ENCODE data around the gene HAAO. TPM values are rescaled to one million over a fixed set of nuclear protein-coding genes. Genes with fewer than 3 reads are reported as not detected.

Gene HAAO
- total RNA-seq, 1 experiment from 2014 or later = 0.74 TPM

DNA sequence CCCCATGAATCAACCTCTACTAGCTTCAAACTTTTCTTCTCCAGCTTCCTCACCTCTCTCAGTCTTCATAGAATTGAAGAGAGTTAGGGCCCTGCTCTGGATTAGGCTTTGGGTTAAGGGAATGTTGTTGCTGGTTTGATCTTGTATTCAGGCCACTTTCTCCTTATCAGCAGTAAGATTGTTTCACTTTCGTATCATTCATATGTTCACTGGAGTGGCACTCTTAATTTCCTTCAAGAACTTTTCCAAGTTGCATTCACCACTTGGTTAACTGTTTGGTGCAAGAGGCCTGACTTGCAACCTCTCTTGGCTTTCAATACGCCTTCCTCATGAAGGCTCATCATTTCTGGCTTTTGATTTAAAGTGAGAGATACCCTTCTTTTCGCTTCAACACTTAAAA is 51.2 kb downstream of the HAAO start:
- TF ChIP-seq TCF7L2 (IDR thresholded peaks at IDR 0.05; ENCODE audit: low read depth, low read length) (no peak), SIN3A (IDR thresholded peaks at IDR 0.05; ENCODE audit: borderline replicate concordance, insufficient read depth, low read depth, low read length) (no peak), POLR2AphosphoS5 (IDR thresholded peaks at IDR 0.05; ENCODE audit: low read depth, low read length) (no peak)
- TF ChIP-seq, protein P1, sequence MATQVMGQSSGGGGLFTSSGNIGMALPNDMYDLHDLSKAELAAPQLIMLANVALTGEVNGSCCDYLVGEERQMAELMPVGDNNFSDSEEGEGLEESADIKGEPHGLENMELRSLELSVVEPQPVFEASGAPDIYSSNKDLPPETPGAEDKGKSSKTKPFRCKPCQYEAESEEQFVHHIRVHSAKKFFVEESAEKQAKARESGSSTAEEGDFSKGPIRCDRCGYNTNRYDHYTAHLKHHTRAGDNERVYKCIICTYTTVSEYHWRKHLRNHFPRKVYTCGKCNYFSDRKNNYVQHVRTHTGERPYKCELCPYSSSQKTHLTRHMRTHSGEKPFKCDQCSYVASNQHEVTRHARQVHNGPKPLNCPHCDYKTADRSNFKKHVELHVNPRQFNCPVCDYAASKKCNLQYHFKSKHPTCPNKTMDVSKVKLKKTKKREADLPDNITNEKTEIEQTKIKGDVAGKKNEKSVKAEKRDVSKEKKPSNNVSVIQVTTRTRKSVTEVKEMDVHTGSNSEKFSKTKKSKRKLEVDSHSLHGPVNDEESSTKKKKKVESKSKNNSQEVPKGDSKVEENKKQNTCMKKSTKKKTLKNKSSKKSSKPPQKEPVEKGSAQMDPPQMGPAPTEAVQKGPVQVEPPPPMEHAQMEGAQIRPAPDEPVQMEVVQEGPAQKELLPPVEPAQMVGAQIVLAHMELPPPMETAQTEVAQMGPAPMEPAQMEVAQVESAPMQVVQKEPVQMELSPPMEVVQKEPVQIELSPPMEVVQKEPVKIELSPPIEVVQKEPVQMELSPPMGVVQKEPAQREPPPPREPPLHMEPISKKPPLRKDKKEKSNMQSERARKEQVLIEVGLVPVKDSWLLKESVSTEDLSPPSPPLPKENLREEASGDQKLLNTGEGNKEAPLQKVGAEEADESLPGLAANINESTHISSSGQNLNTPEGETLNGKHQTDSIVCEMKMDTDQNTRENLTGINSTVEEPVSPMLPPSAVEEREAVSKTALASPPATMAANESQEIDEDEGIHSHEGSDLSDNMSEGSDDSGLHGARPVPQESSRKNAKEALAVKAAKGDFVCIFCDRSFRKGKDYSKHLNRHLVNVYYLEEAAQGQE (IDR thresholded peaks at IDR 0.05; ENCODE audit: insufficient read depth in 1 of 2, low read depth in 2 of 2, low read length in 1 of 2) = no peak
- no peaks in the 10 kb centered on the region for H3K9me3 ChIP-seq (ENCODE audit: control insufficient read depth, insufficient read depth, low read depth, low read length)
- intact Hi-C loops (cut with micrococcal nuclease; ENCODE audit: unreplicated experiment) = no loop called here
- H3K4me3 ChIP-seq (ENCODE audit: low read depth in 2 of 2, low read length in 2 of 2) = no peak overlapping the region
- ChIA-PET POLR2A (interaction anchor here (0.5 kb wide), 1 partner anchor 138 kb away, joined by 10 read pairs; no protein-coding TSS in a partner anchor), CTCF (interaction anchor here (0.5 kb wide), 1 partner anchor 380 kb away, joined by 5 read pairs; the partner anchor contains the start of gene COX7A2L)
- no TSS peak for BruUV-seq (replicated peaks)
- no peaks in the 10 kb centered on the region for H3K27me3 ChIP-seq (ENCODE audit: control insufficient read depth, insufficient read depth, low read length)
- H3K27ac ChIP-seq (ENCODE audit: low read length) = no peak overlapping the region
- no peaks in the 10 kb centered on the region for H3K4me1 ChIP-seq (ENCODE audit: control insufficient read depth, insufficient read depth, low read length)
- ATAC-seq (no peak), DNase-seq (ENCODE audit: low read depth, low spot score) (no peak)
- H3K36me3 ChIP-seq (ENCODE audit: control insufficient read depth, insufficient read depth, low read length) = no peaks in the 10 kb centered on the region
- in situ Hi-C loops (cut with HindIII; ENCODE audit: low pct_unique_long_range_greater_than_20kb, low sequenced_read_pairs) = no loop called here

DNA sequence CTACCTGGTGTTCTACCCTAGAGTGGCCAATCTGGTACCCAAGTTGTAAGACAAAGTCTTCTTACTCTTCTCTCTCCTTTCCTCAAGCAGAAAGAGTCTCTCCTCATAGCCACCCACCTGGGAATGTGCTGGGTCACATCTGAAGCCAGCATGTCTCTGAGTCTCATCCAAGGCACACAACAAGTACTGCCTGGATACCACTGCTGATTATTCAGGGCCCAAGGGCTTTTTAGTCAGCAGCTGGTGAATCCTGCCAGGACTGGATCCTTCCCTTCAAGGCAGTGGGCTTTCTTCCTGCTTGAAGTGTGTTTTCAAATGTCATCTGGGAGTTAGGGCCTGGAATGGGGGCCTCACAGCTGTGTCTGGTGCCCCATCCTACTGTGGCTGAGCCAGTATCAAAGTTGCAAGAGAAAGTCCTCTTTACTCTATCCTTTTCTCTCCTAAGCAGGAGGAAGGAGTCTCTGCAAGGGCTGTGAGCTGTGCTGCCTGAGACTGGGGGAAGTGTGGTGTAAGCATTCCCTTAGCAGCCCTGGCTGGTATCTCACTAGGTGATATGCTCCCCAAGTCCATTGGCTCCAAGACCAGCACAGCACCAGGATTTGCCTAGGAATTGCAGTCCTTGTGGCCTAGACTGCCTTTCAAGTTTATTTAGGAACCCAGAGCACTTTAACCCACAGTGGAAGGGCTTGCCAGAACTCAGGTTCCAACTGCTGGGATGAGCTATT is 55.6 kb downstream of the HAAO start:
- no peak for DNase-seq (ENCODE audit: low read depth, low spot score)
- ChIA-PET POLR2A (no interaction called here), CTCF (no interaction called here)
- Histone ChIP-seq H3K27me3 (ENCODE audit: control insufficient read depth, insufficient read depth, low read length) (no peaks in the 10 kb centered on the region), H3K4me3 (ENCODE audit: low read depth in 2 of 2, low read length in 2 of 2) (no peak overlapping the region), H3K27ac (ENCODE audit: low read length) (no peak overlapping the region), H3K4me1 (ENCODE audit: control insufficient read depth, insufficient read depth, low read length) (no peaks in the 10 kb centered on the region), H3K36me3 (ENCODE audit: control insufficient read depth, insufficient read depth, low read length) (no peaks in the 10 kb centered on the region), H3K9me3 (ENCODE audit: control insufficient read depth, insufficient read depth, low read depth, low read length) (no peaks in the 10 kb centered on the region)
- no TSS peak for BruUV-seq (replicated peaks)
- no peak for ATAC-seq
- no peak for TF ChIP-seq TCF7L2 (IDR thresholded peaks at IDR 0.05; ENCODE audit: low read depth, low read length)
- intact Hi-C loops (cut with micrococcal nuclease; ENCODE audit: unreplicated experiment) (no loop called here), in situ Hi-C loops (cut with HindIII; ENCODE audit: low pct_unique_long_range_greater_than_20kb, low sequenced_read_pairs) (no loop called here)

DNA sequence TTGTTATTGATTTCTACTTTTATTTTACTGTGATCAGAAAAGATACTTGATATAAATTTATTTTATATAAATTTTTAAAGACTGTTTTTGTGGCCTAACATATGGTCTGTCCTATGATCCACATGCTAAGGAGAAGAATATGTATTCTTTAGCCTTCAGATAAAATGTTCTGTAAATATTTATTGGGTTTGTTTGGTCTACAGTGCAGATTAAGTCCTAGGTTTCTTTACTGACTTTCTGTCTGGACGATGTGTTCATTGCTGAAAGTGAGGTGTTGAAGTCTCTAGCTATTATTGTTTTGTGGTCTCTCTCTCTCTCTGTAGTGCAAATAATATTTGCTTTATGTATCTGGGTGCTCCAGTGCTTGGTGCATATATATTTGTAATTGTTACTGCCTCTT is 58.5 kb downstream of the HAAO start:
- no peak for DNase-seq (ENCODE audit: low read depth, low spot score)
- no TSS peak for BruUV-seq (replicated peaks)

More for the DNA sequence above, 58.5 kb downstream of the HAAO start:
- Histone ChIP-seq H3K27ac (ENCODE audit: low read length) (no peak overlapping the region), H3K27me3 (ENCODE audit: control insufficient read depth, insufficient read depth, low read length) (no peaks in the 10 kb centered on the region), H3K36me3 (ENCODE audit: control insufficient read depth, insufficient read depth, low read length) (no peaks in the 10 kb centered on the region), H3K9me3 (ENCODE audit: control insufficient read depth, insufficient read depth, low read depth, low read length) (no peaks in the 10 kb centered on the region), H3K4me1 (ENCODE audit: control insufficient read depth, insufficient read depth, low read length) (no peaks in the 10 kb centered on the region), H3K4me3 (ENCODE audit: low read depth in 2 of 2, low read length in 2 of 2) (no peak overlapping the region)
- ChIA-PET POLR2A (no interaction called here), CTCF (interaction anchor here (0.7 kb wide), 1 partner anchor 292 kb away, joined by 10 read pairs; no protein-coding TSS in a partner anchor)
- intact Hi-C loops (cut with micrococcal nuclease; ENCODE audit: unreplicated experiment) = no loop called here
- TF ChIP-seq TCF7L2 (IDR thresholded peaks at IDR 0.05; ENCODE audit: low read depth, low read length) (no peak), POLR2AphosphoS5 (IDR thresholded peaks at IDR 0.05; ENCODE audit: low read depth, low read length) (no peak), SIN3A (IDR thresholded peaks at IDR 0.05; ENCODE audit: borderline replicate concordance, insufficient read depth, low read depth, low read length) (no peak)
- TF ChIP-seq, protein P2, sequence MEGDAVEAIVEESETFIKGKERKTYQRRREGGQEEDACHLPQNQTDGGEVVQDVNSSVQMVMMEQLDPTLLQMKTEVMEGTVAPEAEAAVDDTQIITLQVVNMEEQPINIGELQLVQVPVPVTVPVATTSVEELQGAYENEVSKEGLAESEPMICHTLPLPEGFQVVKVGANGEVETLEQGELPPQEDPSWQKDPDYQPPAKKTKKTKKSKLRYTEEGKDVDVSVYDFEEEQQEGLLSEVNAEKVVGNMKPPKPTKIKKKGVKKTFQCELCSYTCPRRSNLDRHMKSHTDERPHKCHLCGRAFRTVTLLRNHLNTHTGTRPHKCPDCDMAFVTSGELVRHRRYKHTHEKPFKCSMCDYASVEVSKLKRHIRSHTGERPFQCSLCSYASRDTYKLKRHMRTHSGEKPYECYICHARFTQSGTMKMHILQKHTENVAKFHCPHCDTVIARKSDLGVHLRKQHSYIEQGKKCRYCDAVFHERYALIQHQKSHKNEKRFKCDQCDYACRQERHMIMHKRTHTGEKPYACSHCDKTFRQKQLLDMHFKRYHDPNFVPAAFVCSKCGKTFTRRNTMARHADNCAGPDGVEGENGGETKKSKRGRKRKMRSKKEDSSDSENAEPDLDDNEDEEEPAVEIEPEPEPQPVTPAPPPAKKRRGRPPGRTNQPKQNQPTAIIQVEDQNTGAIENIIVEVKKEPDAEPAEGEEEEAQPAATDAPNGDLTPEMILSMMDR (IDR thresholded peaks at IDR 0.05) = no peak
- TF ChIP-seq, protein P1 (IDR thresholded peaks at IDR 0.05; ENCODE audit: insufficient read depth in 1 of 2, low read depth in 2 of 2, low read length in 1 of 2) = no peak
- ATAC-seq = no peak
- in situ Hi-C loops (cut with HindIII; ENCODE audit: low pct_unique_long_range_greater_than_20kb, low sequenced_read_pairs) = no loop called here
